ENCODE results near the gene TMEM119. TPM values are rescaled to one million over a fixed set of nuclear protein-coding genes. Genes with fewer than 3 reads are reported as not detected.

TMEM119 gene
- total and polyA plus RNA-seq, 2 of the 8 experiments (the other 6 are each of a cell fraction or from before 2014, with no cell fraction given): 0.35 to 0.61 TPM

DNA sequence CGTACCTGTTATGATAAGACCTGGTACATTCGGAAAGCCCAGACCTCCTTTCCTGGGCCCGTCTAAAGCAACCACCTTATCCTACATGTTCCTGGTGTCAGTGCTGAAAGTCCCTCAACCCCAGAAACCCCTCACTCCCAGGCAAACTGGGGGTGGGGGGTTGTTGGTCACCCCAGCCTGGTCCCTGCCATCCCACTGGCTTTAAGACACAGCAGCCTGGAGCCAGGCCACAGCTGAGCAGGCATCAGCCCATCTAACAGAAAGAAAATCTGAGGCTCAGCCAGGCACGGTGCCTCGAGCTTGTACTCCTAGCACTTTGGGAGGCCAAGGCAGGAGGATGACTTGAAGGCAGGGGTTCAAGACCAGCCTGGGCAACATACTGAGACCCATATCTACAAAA is 31.3 kb upstream of the TMEM119 start:
- peak overlapping the region; percentile 19; the same call in 1 of the 2 replicates for H2AFZ ChIP-seq (ENCODE audit: low read length)
- H3K23me2 ChIP-seq (ENCODE audit: low read depth, low read length): no peaks in the 10 kb centered on the region
- CTCF ChIA-PET (ENCODE audit: partially characterized antibody): interaction anchor here (0.9 to 3.4 kb wide), 3 partner anchors 12 to 56 kb away, joined by 5 to 16 read pairs (median 6); no protein-coding TSS in a partner anchor
- H3K4me1 ChIP-seq (replicated peaks in 1 of 4; ENCODE audit: control insufficient read depth in 3 of 4, insufficient read depth in 4 of 4, low read length in 3 of 4): peaks cover 0 to 10% (median 4%) of the 10 kb centered on the region in 4 experiments; a peak in 5 of 7 replicates
- no peaks in the 10 kb centered on the region for H3K36me3 ChIP-seq (ENCODE audit: control insufficient read depth in 2 of 4, insufficient read depth in 4 of 4, low read length in 3 of 4)
- H2BK5ac ChIP-seq (ENCODE audit: low read depth, low read length): no peak overlapping the region
- H3K9me3 ChIP-seq (ENCODE audit: insufficient read depth in 2 of 2, low read depth in 1 of 2, low read length in 1 of 2): no peaks in the 10 kb centered on the region
- no peak overlapping the region for H4K8ac ChIP-seq (ENCODE audit: extremely low read depth, insufficient read depth, low read length)
- no peaks in the 10 kb centered on the region for H3K79me2 ChIP-seq (ENCODE audit: control insufficient read depth in 1 of 2, insufficient read depth in 2 of 2, low read length in 2 of 2)
- no peak overlapping the region for H3K4ac ChIP-seq (replicated peaks; ENCODE audit: insufficient read length, low read depth, low read length)
- no peak overlapping the region for H4K5ac ChIP-seq (ENCODE audit: insufficient read length, low read depth, low read length)
- DNase-seq (ENCODE audit: low read depth in 1 of 2, low spot score in 2 of 2): no peak
- H3K56ac ChIP-seq (replicated peaks; ENCODE audit: insufficient read length, low read depth, low read length): no peak overlapping the region
- no peaks in the 10 kb centered on the region for H3K79me1 ChIP-seq (ENCODE audit: low read depth, low read length)
- H2BK20ac ChIP-seq (ENCODE audit: low read length): no peak overlapping the region
- H3K23ac ChIP-seq (ENCODE audit: insufficient read length): no peak overlapping the region
- H2AK5ac ChIP-seq (ENCODE audit: low read depth, low read length): no peak overlapping the region
- peak overlapping the region; percentile 14; the same call in 1 of the 2 replicates for H2BK12ac ChIP-seq (ENCODE audit: low read depth, low read length)
- no peak overlapping the region for H2BK120ac ChIP-seq (replicated peaks; ENCODE audit: low read depth, low read length)
- no peaks in the 10 kb centered on the region for H3K27me3 ChIP-seq (replicated peaks in 1 of 4; ENCODE audit: control insufficient read depth in 3 of 4, extremely low read depth in 1 of 4, insufficient read depth in 3 of 4, low read length in 3 of 4)
- H3K14ac ChIP-seq (ENCODE audit: insufficient read length): no peak overlapping the region
- H4K91ac ChIP-seq (replicated peaks; ENCODE audit: insufficient read length, low read length): no peak overlapping the region
- no peak overlapping the region for H3K4me3 ChIP-seq (ENCODE audit: extremely low read depth in 1 of 4, insufficient read depth in 2 of 4, low read depth in 3 of 4, low read length in 4 of 4)
- H3K27ac ChIP-seq (ENCODE audit: low read depth, low read length): no peak overlapping the region
- no peak overlapping the region for H3K18ac ChIP-seq (ENCODE audit: extremely low read depth, low read length)
- FAIRE-seq: no peak
- H3K9ac ChIP-seq (replicated peaks in 1 of 4; ENCODE audit: extremely low read depth in 1 of 4, low read depth in 3 of 4, low read length in 3 of 4): no peak overlapping the region
- no peak overlapping the region for H3K4me2 ChIP-seq (ENCODE audit: insufficient read depth in 1 of 2, low read depth in 2 of 2, low read length in 2 of 2)
- POLR2A ChIA-PET (ENCODE audit: partially characterized antibody): interaction anchor here (1.8 to 3.2 kb wide), 2 partner anchors 8 to 11 kb away, joined by 6 to 10 read pairs; no protein-coding TSS in a partner anchor
- no peaks in the 10 kb centered on the region for H4K20me1 ChIP-seq (replicated peaks in 1 of 2; ENCODE audit: control insufficient read depth in 1 of 2, insufficient read depth in 2 of 2, low read length in 2 of 2)
- H2BK15ac ChIP-seq (ENCODE audit: low read length): no peak overlapping the region
- 100% methylated on average over 5 of the region's 5 CpGs; no CpG with 5 or more reads in 1 of the 2 experiments for WGBS, 2 experiments (ENCODE audit: extremely low coverage in 1 of 2, insufficient coverage in 1 of 2, insufficient read length in 1 of 2, insufficient replicate concordance in 2 of 2, low coverage in 1 of 2, low lambda C conversion rate in 2 of 2, missing lambda C conversion rate in 1 of 2)
- TF ChIP-seq CHD1 (IDR thresholded peaks at IDR 0.05; ENCODE audit: low read depth, low read length) (no peak), TEAD4 (IDR thresholded peaks at IDR 0.05; ENCODE audit: low read depth, low read length) (no peak), RBBP5 (IDR thresholded peaks at IDR 0.05; ENCODE audit: borderline replicate concordance, low read depth, low read length) (no peak), FOSL1 (IDR thresholded peaks at IDR 0.05; ENCODE audit: insufficient read depth, low read depth, low read length) (no peak), SP4 (IDR thresholded peaks at IDR 0.05; ENCODE audit: low read length) (no peak), RAD21 (IDR thresholded peaks at IDR 0.05 in 1 of 2, conservative IDR thresholded peaks at IDR 0.05 in 1 of 2; ENCODE audit: low read depth in 2 of 2, low read length in 2 of 2) (no peak), BCL11A (IDR thresholded peaks at IDR 0.05; ENCODE audit: low read depth in 2 of 2, low read length in 2 of 2) (no peak), HDAC6 (IDR thresholded peaks at IDR 0.05; ENCODE audit: low read depth, low read length) (no peak), SP2 (IDR thresholded peaks at IDR 0.05; ENCODE audit: low read length) (no peak), ASH2L (IDR thresholded peaks at IDR 0.05; ENCODE audit: low read length) (no peak), JUN (IDR thresholded peaks at IDR 0.05; ENCODE audit: low read depth, low read length) (no peak), TCF12 (IDR thresholded peaks at IDR 0.05; ENCODE audit: low read depth, low read length) (no peak)
- TF ChIP-seq, protein P1, sequence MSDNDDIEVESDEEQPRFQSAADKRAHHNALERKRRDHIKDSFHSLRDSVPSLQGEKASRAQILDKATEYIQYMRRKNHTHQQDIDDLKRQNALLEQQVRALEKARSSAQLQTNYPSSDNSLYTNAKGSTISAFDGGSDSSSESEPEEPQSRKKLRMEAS (IDR thresholded peaks at IDR 0.05): no peak
